ENCODE results near the gene TANC1. TPM values are rescaled to one million over a fixed set of nuclear protein-coding genes. Genes with fewer than 3 reads are reported as not detected.

Gene TANC1
- total RNA-seq, 1 experiment from 2014 or later = 2.5 TPM

DNA sequence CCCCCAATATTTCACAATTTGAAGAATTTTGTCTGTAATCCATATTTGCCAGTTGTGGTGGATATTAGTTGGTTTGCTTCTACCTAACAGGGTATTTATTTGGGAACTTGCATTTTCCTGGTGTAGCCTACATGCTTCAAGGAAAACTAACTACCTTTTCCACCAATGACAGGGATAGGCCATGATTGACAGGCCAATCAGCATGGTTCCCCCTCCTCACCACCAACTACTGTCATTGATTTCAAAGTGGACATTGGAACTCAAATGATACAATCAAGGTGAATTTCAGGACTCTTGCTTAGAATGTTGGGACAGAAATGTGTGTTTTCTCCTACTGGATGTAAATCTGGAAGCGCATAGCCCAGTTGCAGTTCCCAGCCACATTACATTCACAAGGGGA, 10.1 kb upstream of the TANC1 start:
- H3K4me1 ChIP-seq (ENCODE audit: insufficient read depth, low read length) = no peaks in the 10 kb centered on the region

More for the DNA sequence above, 10.1 kb upstream of the TANC1 start:
- Histone ChIP-seq H3K14ac (ENCODE audit: insufficient read depth, low read length) (no peak overlapping the region), H3K4me2 (ENCODE audit: insufficient read depth, insufficient read length, low read length) (no peak overlapping the region), H3K27ac (ENCODE audit: insufficient read length, low read depth, low read length) (no peak overlapping the region), H2AFZ (ENCODE audit: low read length) (no peak overlapping the region), H2BK120ac (ENCODE audit: low read depth, low read length, poor library complexity, severe bottlenecking) (no peak overlapping the region), H3K18ac (ENCODE audit: insufficient read length, low read depth, low read length) (no peak overlapping the region), H4K20me1 (ENCODE audit: control insufficient read depth, insufficient read depth, insufficient read length) (no peaks in the 10 kb centered on the region), H3K9ac (ENCODE audit: extremely low read depth, insufficient read length, low read length) (no peak overlapping the region), H3T11ph (ENCODE audit: low read length) (no peak overlapping the region), H2BK12ac (ENCODE audit: insufficient read length, low read depth, low read length) (no peak overlapping the region), H2BK15ac (ENCODE audit: low read depth, low read length) (no peak overlapping the region), H3K23ac (ENCODE audit: insufficient read length, low read depth, low read length) (no peak overlapping the region), H2BK5ac (ENCODE audit: insufficient read length, low read length) (no peak overlapping the region), H3K4ac (ENCODE audit: low read depth, low read length) (no peak overlapping the region), H4K91ac (ENCODE audit: insufficient read length, low read depth, low read length) (no peak overlapping the region), H3K79me1 (ENCODE audit: insufficient read depth, low read depth, low read length, poor library complexity, severe bottlenecking) (no peaks in the 10 kb centered on the region), H3K9me3 (ENCODE audit: control insufficient read depth, low read depth, low read length) (no peaks in the 10 kb centered on the region), H3K27me3 (ENCODE audit: insufficient read depth, low read length) (no peaks in the 10 kb centered on the region), H4K5ac (ENCODE audit: insufficient read length, low read depth, low read length) (no peak overlapping the region), H2AK5ac (ENCODE audit: insufficient read length, low read length) (no peak overlapping the region), H3K23me2 (ENCODE audit: insufficient read length, low read depth, low read length, poor library complexity, severe bottlenecking) (no peaks in the 10 kb centered on the region), H3K79me2 (ENCODE audit: insufficient read depth, low read length) (no peaks in the 10 kb centered on the region), H2BK20ac (ENCODE audit: low read depth, low read length, poor library complexity, severe bottlenecking) (no peak overlapping the region), H4K8ac (replicated peaks; ENCODE audit: insufficient read length, low read depth, low read length) (no peak overlapping the region), H3K56ac (ENCODE audit: insufficient read length, low read depth, low read length) (no peak overlapping the region)
- no CpG with 5 or more reads among the region's 1 CpG for WGBS (ENCODE audit: extremely low coverage, insufficient read length, low lambda C conversion rate)
- TF ChIP-seq CTCF (conservative IDR thresholded peaks at IDR 0.05) = no peak
- Mint-ChIP-seq H3K36me3 (ENCODE audit: insufficient read depth in 1 of 3, low read depth in 3 of 3) (peaks cover 0 to 3% (median 1%) of the 10 kb centered on the region in 3 experiments; a peak in 1 of 7 replicates), H3K27me3 (ENCODE audit: low read depth) (peaks cover 6% of the 10 kb centered on the region), H3K4me3 (no peak overlapping the region), H3K4me1 (peaks cover 6 to 12% of the 10 kb centered on the region in 2 experiments), H3K9me3 (peaks cover 0 to 10% of the 10 kb centered on the region in 2 experiments; a peak in 3 of 5 replicates), H3K27ac (no peak overlapping the region)
- DNase-seq = no peak
